Mesenchymal stem cell (in vitro differentiated cells and primary cell): Measurements from ENCODE around the gene FOXO4.

Experiments used
- DNase-seq: peaks from one replicate; pipeline ENCODE4 v3.0.0-alpha.2; 2013
- H2AFZ ChIP-seq: one replicate; pipeline ENCODE4 v1.6.1; 2013; ENCODE audit warnings: low read depth, mild to moderate bottlenecking, control low read depth, inconsistent platforms, low read length, moderate library complexity
- H2AK5ac ChIP-seq: 2 replicates; pipeline ENCODE4 v1.6.1; 2013; ENCODE audit warnings: low read length, moderate library complexity, mild to moderate bottlenecking, inconsistent platforms; ENCODE audit not compliant: severe bottlenecking
- H2BK120ac ChIP-seq: one replicate; pipeline ENCODE4 v1.6.1; 2013; ENCODE audit warnings: low read depth, mild to moderate bottlenecking, inconsistent platforms, low read length, moderate library complexity
- H2BK12ac ChIP-seq, 2 experiments: one replicate each; pipeline ENCODE4 v1.6.1; 2013; ENCODE audit warnings: inconsistent platforms in 2 of 2, low read length in 2 of 2, mild to moderate bottlenecking in 2 of 2, moderate library complexity in 2 of 2, control low read depth in 1 of 2
- H2BK15ac ChIP-seq: one replicate; pipeline ENCODE4 v1.6.1; 2013; ENCODE audit warnings: mild to moderate bottlenecking, low read depth, inconsistent platforms; ENCODE audit not compliant: poor library complexity, severe bottlenecking
- H2BK5ac ChIP-seq: 2 replicates; pipeline ENCODE4 v1.6.1; 2013; ENCODE audit warnings: low read depth, mild to moderate bottlenecking, low read length, control low read depth, inconsistent platforms; ENCODE audit not compliant: poor library complexity, severe bottlenecking
- H3K14ac ChIP-seq, 2 experiments: one replicate each; pipeline ENCODE4 v1.6.1; 2013; ENCODE audit warnings: inconsistent platforms in 2 of 2, low read length in 2 of 2, control low read depth in 1 of 2, mild to moderate bottlenecking in 1 of 2, moderate library complexity in 1 of 2
- H3K18ac ChIP-seq, 2 experiments: one replicate each; pipeline ENCODE4 v1.6.1; 2013; ENCODE audit warnings: inconsistent platforms in 2 of 2, low read length in 2 of 2, control low read depth in 1 of 2, low read depth in 1 of 2, mild to moderate bottlenecking in 1 of 2
- H3K23ac ChIP-seq, 2 experiments: one replicate each; pipeline ENCODE4 v1.6.1; 2013; ENCODE audit warnings: inconsistent platforms in 2 of 2, low read length in 2 of 2, mild to moderate bottlenecking in 2 of 2, moderate library complexity in 2 of 2, control low read depth in 1 of 2
- H3K27ac ChIP-seq: 2 replicates; pipeline ENCODE4 v1.5.1; 2013; ENCODE audit warnings: mild to moderate bottlenecking, moderate library complexity, low read length, control low read depth, inconsistent platforms; ENCODE audit not compliant: poor library complexity, severe bottlenecking
- H3K27me3 ChIP-seq, 2 experiments: 2 replicates each; pipeline versions ENCODE4 v1.6.1 to v1.7.0; 2013; ENCODE audit warnings: low read length in 2 of 2, mild to moderate bottlenecking in 2 of 2, moderate library complexity in 2 of 2, control low read depth in 1 of 2, inconsistent platforms in 1 of 2; ENCODE audit not compliant: control insufficient read depth in 1 of 2, insufficient read depth in 1 of 2
- H3K36me3 ChIP-seq, 2 experiments: 2 replicates each; pipeline versions ENCODE4 v1.6.1 to v1.7.0; 2013; ENCODE audit warnings: low read length in 2 of 2, control low read depth in 1 of 2, inconsistent platforms in 1 of 2, low read depth in 1 of 2, mild to moderate bottlenecking in 1 of 2; ENCODE audit not compliant: insufficient read depth in 2 of 2, control insufficient read depth in 1 of 2
- H3K4ac ChIP-seq, 2 experiments: one replicate each; pipeline ENCODE4 v1.6.1; 2013; ENCODE audit warnings: inconsistent platforms in 2 of 2, low read length in 2 of 2, mild to moderate bottlenecking in 2 of 2, moderate library complexity in 2 of 2, control low read depth in 1 of 2, low read depth in 1 of 2
- H3K4me1 ChIP-seq: 2 replicates; pipeline ENCODE4 v1.6.1; 2013; ENCODE audit warnings: low read depth, low read length, control low read depth; ENCODE audit not compliant: control insufficient read depth, insufficient read depth
- H3K4me2 ChIP-seq: 2 replicates; pipeline ENCODE4 v1.6.1; 2013; ENCODE audit warnings: low read length, mild to moderate bottlenecking, inconsistent platforms; ENCODE audit not compliant: poor library complexity, severe bottlenecking
- H3K4me3 ChIP-seq, 2 experiments: 2 replicates each; pipeline versions ENCODE4 v1.5.1 to v1.7.0; 2013; ENCODE audit warnings: low read length in 2 of 2, mild to moderate bottlenecking in 2 of 2, control low read depth in 1 of 2, low read depth in 1 of 2; ENCODE audit not compliant: insufficient read depth in 1 of 2
- H3K79me1 ChIP-seq: replicated peaks from 2 replicates; pipeline ENCODE4 v1.6.1; 2013; ENCODE audit warnings: mild to moderate bottlenecking, control low read depth, low read length, inconsistent platforms; ENCODE audit not compliant: poor library complexity, severe bottlenecking
- H3K9ac ChIP-seq: 2 replicates; pipeline ENCODE4 v1.7.0; 2013; ENCODE audit warnings: mild to moderate bottlenecking, low read length, moderate library complexity
- H3K9me3 ChIP-seq: 2 replicates; pipeline ENCODE4 v1.7.0; 2013; ENCODE audit warnings: mild to moderate bottlenecking, low read length; ENCODE audit not compliant: control insufficient read depth
- H4K8ac ChIP-seq: one replicate; pipeline ENCODE4 v1.6.1; 2013; ENCODE audit warnings: inconsistent platforms, mild to moderate bottlenecking, low read length, moderate library complexity
- H4K91ac ChIP-seq: one replicate; pipeline ENCODE4 v1.6.1; 2013; ENCODE audit warnings: mild to moderate bottlenecking, low read length, inconsistent platforms
- WGBS: methylation state at CpG from one replicate; pipeline ENCODE4 v1.1.7; 2013; ENCODE audit warnings: mixed read lengths; 5-methylcytosine and 5-hydroxymethylcytosine counted together

The FOXO4 gene

GRCh38 chrX:71143508-71143907 lies 47.9 kb downstream of the FOXO4 start:
- H3K18ac ChIP-seq = no peak overlapping the region
- H2BK120ac ChIP-seq = no peak overlapping the region
- WGBS = 98% methylated on average over 6 of the region's 6 CpGs
- no peak overlapping the region for H2AFZ ChIP-seq
- H3K4ac ChIP-seq = no peak overlapping the region
- H3K4me2 ChIP-seq = no peak overlapping the region
- H3K36me3 ChIP-seq = peaks cover 23 to 24% of the 10 kb centered on the region in 2 experiments
- H3K79me1 ChIP-seq = no peaks in the 10 kb centered on the region
- no peak for DNase-seq
- H2BK5ac ChIP-seq = no peak overlapping the region
- H3K9ac ChIP-seq = no peak overlapping the region
- H3K9me3 ChIP-seq = no peaks in the 10 kb centered on the region
- H2AK5ac ChIP-seq = no peak overlapping the region
- no peak overlapping the region for H3K23ac ChIP-seq
- peaks cover 0 to 20% of the 10 kb centered on the region in 2 experiments for H3K27me3 ChIP-seq
- peaks cover 15% of the 10 kb centered on the region for H3K4me1 ChIP-seq
- H4K91ac ChIP-seq = no peak overlapping the region
- H2BK15ac ChIP-seq = no peak overlapping the region
- no peak overlapping the region for H3K27ac ChIP-seq
- no peak overlapping the region for H4K8ac ChIP-seq
- no peak overlapping the region for H3K4me3 ChIP-seq
- no peak overlapping the region for H2BK12ac ChIP-seq
- no peak overlapping the region for H3K14ac ChIP-seq

GRCh38 chrX:71144651-71145050 lies 49.0 kb downstream of the FOXO4 start, which contains the start of gene NLGN3:
TSS of gene NLGN3 (plus strand) at chrX:71144841. CDS start at chrX:71147750, 2,909 bp downstream.
- no peak for DNase-seq
- H3K4me2 ChIP-seq = peak within 1 kb of the TSS; percentile 61
- H2BK12ac ChIP-seq = no peak within 1 kb of the TSS
- peaks cover 14 to 22% of the 10 kb centered on the region in 2 experiments for H3K36me3 ChIP-seq
- peak within 1 kb of the TSS; percentile 21 to 49 for H3K18ac ChIP-seq
- H3K9me3 ChIP-seq = no peaks in the 10 kb centered on the region
- peaks cover 13% of the 10 kb centered on the region for H3K4me1 ChIP-seq
- H3K4me3 ChIP-seq = peak within 1 kb of the TSS in 1 of 2 experiments; percentile 63
- no peaks in the 10 kb centered on the region for H3K79me1 ChIP-seq
- H4K8ac ChIP-seq = peak within 1 kb of the TSS; percentile 28
- H3K9ac ChIP-seq = peak within 1 kb of the TSS; percentile 40
- peaks cover 0 to 15% of the 10 kb centered on the region in 2 experiments for H3K27me3 ChIP-seq
- 14% methylated on average over 25 of the region's 28 CpGs for WGBS
- H2BK5ac ChIP-seq = no peak within 1 kb of the TSS
- H4K91ac ChIP-seq = no peak within 1 kb of the TSS
- peak within 1 kb of the TSS; percentile 27 for H2AFZ ChIP-seq
- H2BK120ac ChIP-seq = no peak within 1 kb of the TSS
- H3K4ac ChIP-seq = no peak within 1 kb of the TSS
- H2BK15ac ChIP-seq = no peak within 1 kb of the TSS
- H2AK5ac ChIP-seq = no peak within 1 kb of the TSS
- no peak within 1 kb of the TSS for H3K14ac ChIP-seq
- no peak within 1 kb of the TSS for H3K27ac ChIP-seq
- no peak within 1 kb of the TSS for H3K23ac ChIP-seq

- H4K91ac ChIP-seq = no peak overlapping the region
Measured at GRCh38 chrX:71147496-71148277, 52.0 kb downstream of the FOXO4 start.

GRCh38 chrX:71148278-71148663 lies 52.6 kb downstream of the FOXO4 start:
- Histone ChIP-seq H3K23ac (no peak overlapping the region), H2BK15ac (no peak overlapping the region), H3K18ac (no peak overlapping the region), H4K8ac (no peak overlapping the region), H3K27ac (no peak overlapping the region), H3K4me3 (no peak overlapping the region), H3K36me3 (peaks cover 0 to 5% of the 10 kb centered on the region in 2 experiments), H3K4me2 (no peak overlapping the region), H2BK120ac (no peak overlapping the region), H3K14ac (no peak overlapping the region), H2AK5ac (no peak overlapping the region), H2BK12ac (no peak overlapping the region), H3K9ac (no peak overlapping the region), H4K91ac (no peak overlapping the region), H3K4me1 (peaks cover 13% of the 10 kb centered on the region), H3K79me1 (no peaks in the 10 kb centered on the region), H3K27me3 (peaks cover 0 to 38% of the 10 kb centered on the region in 2 experiments), H2BK5ac (no peak overlapping the region), H2AFZ (no peak overlapping the region), H3K9me3 (no peaks in the 10 kb centered on the region), H3K4ac (no peak overlapping the region)
- DNase-seq = no peak
- 96% methylated on average over 7 of the region's 8 CpGs for WGBS

More at GRCh38 chrX:71147496-71148277, 52.0 kb downstream of the FOXO4 start:
- Histone ChIP-seq H2BK12ac (no peak overlapping the region), H3K36me3 (peaks cover 0 to 7% of the 10 kb centered on the region in 2 experiments), H3K4ac (no peak overlapping the region), H3K14ac (no peak overlapping the region), H3K4me2 (no peak overlapping the region), H3K79me1 (no peaks in the 10 kb centered on the region), H3K9ac (no peak overlapping the region), H2BK5ac (no peak overlapping the region), H3K4me3 (no peak overlapping the region), H3K18ac (no peak overlapping the region), H3K27ac (no peak overlapping the region), H4K8ac (no peak overlapping the region), H2AK5ac (no peak overlapping the region), H3K23ac (no peak overlapping the region), H2BK120ac (no peak overlapping the region), H2AFZ (no peak overlapping the region), H3K27me3 (peaks cover 0 to 32% of the 10 kb centered on the region in 2 experiments), H2BK15ac (no peak overlapping the region), H3K4me1 (peaks cover 13% of the 10 kb centered on the region), H3K9me3 (no peaks in the 10 kb centered on the region)
- WGBS = 97% methylated on average over 21 of the region's 28 CpGs
- no peak for DNase-seq
